HG03064 (cell line): ENCODE results near the gene PDLIM5.
"Not testable (repeated sequence)": the region's sequence is repeated elsewhere in the genome, so short reads cannot be mapped to it uniquely, and the experiment has no call there.

Experiments used
- ATAC-seq: cut with Tn5 transposase; IDR thresholded peaks from one replicate; pipeline ENCODE4 v1.9.1; 2021; ENCODE audit warnings: low read depth; ENCODE audit not compliant: unreplicated experiment

The PDLIM5 gene

GRCh38 chr4:94582517-94582916 is 130.8 kb downstream of the PDLIM5 start:
- no peak for ATAC-seq

GRCh38 chr4:94583914-94584641 is 132.3 kb downstream of the PDLIM5 start:
- no peak for ATAC-seq

- ATAC-seq = no peak
Measured at GRCh38 chr4:94588896-94589693, 137.4 kb downstream of the PDLIM5 start.

GRCh38 chr4:94590493-94590892 is 138.8 kb downstream of the PDLIM5 start:
- ATAC-seq = no peak

GRCh38 chr4:94591289-94591688 is 139.5 kb downstream of the PDLIM5 start:
- no peak for ATAC-seq

GRCh38 chr4:94595013-94595412 is 143.3 kb downstream of the PDLIM5 start:
- ATAC-seq = no peak

- ATAC-seq = no peak
Measured at GRCh38 chr4:94595880-94596483, 144.2 kb downstream of the PDLIM5 start.

- ATAC-seq = no peak
Measured at GRCh38 chr4:94598758-94599157, 147.0 kb downstream of the PDLIM5 start.

GRCh38 chr4:94603170-94603747 is 151.5 kb downstream of the PDLIM5 start:
- no peak for ATAC-seq

GRCh38 chr4:94605241-94605805 is 153.6 kb downstream of the PDLIM5 start:
- ATAC-seq = no peak

GRCh38 chr4:94610145-94610544 is 158.4 kb downstream of the PDLIM5 start:
- no peak for ATAC-seq

GRCh38 chr4:94613248-94613647 is 161.5 kb downstream of the PDLIM5 start:
- ATAC-seq = no peak

- no peak for ATAC-seq
Measured at GRCh38 chr4:94615451-94615850, 163.7 kb downstream of the PDLIM5 start.

GRCh38 chr4:94621491-94622080 is 169.8 kb downstream of the PDLIM5 start:
- no peak for ATAC-seq

GRCh38 chr4:94623126-94623911 is 171.6 kb downstream of the PDLIM5 start:
- ATAC-seq = no peak

- ATAC-seq = no peak
Measured at GRCh38 chr4:94626942-94627341, 175.2 kb downstream of the PDLIM5 start.

GRCh38 chr4:94629058-94629457 is 177.3 kb downstream of the PDLIM5 start:
- ATAC-seq = not testable (repeated sequence)

GRCh38 chr4:94629837-94630236 is 178.1 kb downstream of the PDLIM5 start:
- no peak for ATAC-seq

- no peak for ATAC-seq
Measured at GRCh38 chr4:94634271-94634670, 182.5 kb downstream of the PDLIM5 start.

GRCh38 chr4:94635177-94635576 is 183.4 kb downstream of the PDLIM5 start:
- ATAC-seq = no peak
